SK-N-SH treated with all-trans-retinoic acid at 6 μM for 48 hours (cell line): ENCODE data around the gene LYPD1.

Experiments
- ARNTL ChIP-seq: fragments of 450-650 bp; formaldehyde crosslinking; IDR thresholded peaks from 2 replicates; pipeline ENCODE4 v1.5.0; 2020; ENCODE audit warnings: low read depth, mild to moderate bottlenecking, moderate library complexity, borderline replicate concordance
- CREB5 ChIP-seq: fragments of 250-450 bp; sonication (Bioruptor Pico); IDR thresholded peaks from 2 replicates; pipeline ENCODE4 v1.5.1; 2020; ENCODE audit warnings: low read depth, mild to moderate bottlenecking, moderate library complexity
- ESRRG ChIP-seq: fragments of 250-450 bp; sonication (Bioruptor Pico); IDR thresholded peaks from 2 replicates; pipeline ENCODE4 v1.6.1; 2021; ENCODE audit warnings: mild to moderate bottlenecking
- GLIS3 ChIP-seq: fragments of 250-450 bp; sonication (Bioruptor Pico); IDR thresholded peaks from 2 replicates; pipeline ENCODE4 v1.5.0; 2020; ENCODE audit warnings: mild to moderate bottlenecking, moderate library complexity
- ISL1 ChIP-seq: fragments of 250-450 bp; sonication (Bioruptor Pico); IDR thresholded peaks from 2 replicates; pipeline ENCODE4 v2.1.2; 2022; ENCODE audit warnings: mild to moderate bottlenecking, moderate library complexity
- PATZ1 ChIP-seq: fragments of 250-450 bp; sonication (Bioruptor Pico); IDR thresholded peaks from 2 replicates; pipeline ENCODE4 v1.8.0; 2020; ENCODE audit warnings: mild to moderate bottlenecking, moderate library complexity, borderline replicate concordance
- PPARA ChIP-seq: fragments of 250-450 bp; sonication (Bioruptor Pico); IDR thresholded peaks from 2 replicates; pipeline ENCODE4 v1.5.0; 2020; ENCODE audit warnings: mild to moderate bottlenecking, borderline replicate concordance
- RARB ChIP-seq: fragments of 250-450 bp; sonication (Bioruptor Pico); IDR thresholded peaks from 2 replicates; pipeline ENCODE4 v1.8.0; 2021; ENCODE audit warnings: mild to moderate bottlenecking, moderate library complexity
- SNAI2 ChIP-seq: fragments of 250-450 bp; sonication (Bioruptor Pico); IDR thresholded peaks from 2 replicates; pipeline ENCODE4 v1.5.0; 2020; ENCODE audit warnings: mild to moderate bottlenecking, moderate library complexity
- TCF4 ChIP-seq: fragments of 250-450 bp; sonication (Bioruptor Pico); IDR thresholded peaks from 2 replicates; pipeline ENCODE4 v1.8.0; 2021; ENCODE audit warnings: mild to moderate bottlenecking, moderate library complexity, borderline replicate concordance
- ZC3H10 ChIP-seq: fragments of 250-450 bp; sonication (Bioruptor Pico); IDR thresholded peaks from 2 replicates; pipeline ENCODE4 v1.5.1; 2021; ENCODE audit warnings: mild to moderate bottlenecking, moderate library complexity
- TF ChIP-seq, protein P1 (sequence below): fragments of 250-450 bp; sonication (Bioruptor Pico); IDR thresholded peaks from 2 replicates; pipeline ENCODE4 v1.5.0; 2020; ENCODE audit warnings: mild to moderate bottlenecking, moderate library complexity
- TF ChIP-seq, protein P2 (sequence below): fragments of 250-450 bp; sonication (Bioruptor Pico); IDR thresholded peaks from 2 replicates; pipeline ENCODE4 v1.8.0; 2021; ENCODE audit warnings: low read depth, mild to moderate bottlenecking, moderate library complexity, borderline replicate concordance

- TF ChIP-seq RARB (CRISPR knock-in tag): no peak
- no peak for TF ChIP-seq ZC3H10 (CRISPR knock-in tag)
- TF ChIP-seq GLIS3 (CRISPR knock-in tag): no peak
- TF ChIP-seq SNAI2 (CRISPR knock-in tag): no peak
- no peak for TF ChIP-seq ARNTL (CRISPR knock-in tag)
- TF ChIP-seq PATZ1 (CRISPR knock-in tag): no peak
- no peak for TF ChIP-seq PPARA (CRISPR knock-in tag)
- no peak for TF ChIP-seq ISL1
- no peak for TF ChIP-seq TCF4 (CRISPR knock-in tag)
- TF ChIP-seq ESRRG (CRISPR knock-in tag): no peak
- TF ChIP-seq, protein P1, sequence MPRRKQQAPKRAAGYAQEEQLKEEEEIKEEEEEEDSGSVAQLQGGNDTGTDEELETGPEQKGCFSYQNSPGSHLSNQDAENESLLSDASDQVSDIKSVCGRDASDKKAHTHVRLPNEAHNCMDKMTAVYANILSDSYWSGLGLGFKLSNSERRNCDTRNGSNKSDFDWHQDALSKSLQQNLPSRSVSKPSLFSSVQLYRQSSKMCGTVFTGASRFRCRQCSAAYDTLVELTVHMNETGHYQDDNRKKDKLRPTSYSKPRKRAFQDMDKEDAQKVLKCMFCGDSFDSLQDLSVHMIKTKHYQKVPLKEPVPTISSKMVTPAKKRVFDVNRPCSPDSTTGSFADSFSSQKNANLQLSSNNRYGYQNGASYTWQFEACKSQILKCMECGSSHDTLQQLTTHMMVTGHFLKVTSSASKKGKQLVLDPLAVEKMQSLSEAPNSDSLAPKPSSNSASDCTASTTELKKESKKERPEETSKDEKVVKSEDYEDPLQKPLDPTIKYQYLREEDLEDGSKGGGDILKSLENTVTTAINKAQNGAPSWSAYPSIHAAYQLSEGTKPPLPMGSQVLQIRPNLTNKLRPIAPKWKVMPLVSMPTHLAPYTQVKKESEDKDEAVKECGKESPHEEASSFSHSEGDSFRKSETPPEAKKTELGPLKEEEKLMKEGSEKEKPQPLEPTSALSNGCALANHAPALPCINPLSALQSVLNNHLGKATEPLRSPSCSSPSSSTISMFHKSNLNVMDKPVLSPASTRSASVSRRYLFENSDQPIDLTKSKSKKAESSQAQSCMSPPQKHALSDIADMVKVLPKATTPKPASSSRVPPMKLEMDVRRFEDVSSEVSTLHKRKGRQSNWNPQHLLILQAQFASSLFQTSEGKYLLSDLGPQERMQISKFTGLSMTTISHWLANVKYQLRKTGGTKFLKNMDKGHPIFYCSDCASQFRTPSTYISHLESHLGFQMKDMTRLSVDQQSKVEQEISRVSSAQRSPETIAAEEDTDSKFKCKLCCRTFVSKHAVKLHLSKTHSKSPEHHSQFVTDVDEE (CRISPR knock-in tag): no peak
- TF ChIP-seq CREB5: no peak
- TF ChIP-seq, protein P2, sequence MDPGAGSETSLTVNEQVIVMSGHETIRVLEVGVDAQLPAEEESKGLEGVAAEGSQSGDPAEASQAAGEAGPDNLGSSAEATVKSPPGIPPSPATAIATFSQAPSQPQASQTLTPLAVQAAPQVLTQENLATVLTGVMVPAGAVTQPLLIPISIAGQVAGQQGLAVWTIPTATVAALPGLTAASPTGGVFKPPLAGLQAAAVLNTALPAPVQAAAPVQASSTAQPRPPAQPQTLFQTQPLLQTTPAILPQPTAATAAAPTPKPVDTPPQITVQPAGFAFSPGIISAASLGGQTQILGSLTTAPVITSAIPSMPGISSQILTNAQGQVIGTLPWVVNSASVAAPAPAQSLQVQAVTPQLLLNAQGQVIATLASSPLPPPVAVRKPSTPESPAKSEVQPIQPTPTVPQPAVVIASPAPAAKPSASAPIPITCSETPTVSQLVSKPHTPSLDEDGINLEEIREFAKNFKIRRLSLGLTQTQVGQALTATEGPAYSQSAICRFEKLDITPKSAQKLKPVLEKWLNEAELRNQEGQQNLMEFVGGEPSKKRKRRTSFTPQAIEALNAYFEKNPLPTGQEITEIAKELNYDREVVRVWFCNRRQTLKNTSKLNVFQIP (CRISPR knock-in tag): no peak
Observed at GRCh38 chr2:132659331-132659730, 10.7 kb downstream of the LYPD1 start.
